ENCODE data around the gene DYNC1H1.

- peak in 3 of 6 experiments; percentile 2 to 15 (median 5) for TF ChIP-seq CTCF (IDR thresholded peaks at IDR 0.05)
- peak; percentile 98 for TF ChIP-seq POLR2A (IDR thresholded peaks at IDR 0.05)
These were observed 122.8 kb downstream of the DYNC1H1 start, which contains the start of gene HSP90AA1 for GRCh38 chr14:102086972-102087761.
